HL-60/S4 (cell line): Measurements from ENCODE around the gene CD7.

Experiments
- in situ Hi-C: fragments of 300-500 bp; cut with MboI; formaldehyde crosslinking; loops from 2 replicates; pipeline ENCODE4 v1.14.3; 2022; ENCODE audit warnings: low sequenced_read_pairs

CD7 gene

GRCh38 chr17:82282239-82283207 is 34.9 kb downstream of the CD7 start:
- in situ Hi-C loops, result no loop called here

GRCh38 chr17:82281502-82282238 is 35.7 kb downstream of the CD7 start:
- in situ Hi-C loops, result no loop called here

GRCh38 chr17:82281076-82281475 is 36.3 kb downstream of the CD7 start:
- in situ Hi-C loops, result no loop called here

GRCh38 chr17:82280537-82280936 is 36.9 kb downstream of the CD7 start:
- in situ Hi-C loops, result no loop called here

- in situ Hi-C loops, result no loop called here
Observed at GRCh38 chr17:82278786-82279391, 38.5 kb downstream of the CD7 start.

GRCh38 chr17:82278308-82278707 is 39.1 kb downstream of the CD7 start:
- in situ Hi-C loops, result no loop called here

- in situ Hi-C loops, result no loop called here
Observed at GRCh38 chr17:82277851-82278250, 39.6 kb downstream of the CD7 start.

- in situ Hi-C loops, result no loop called here
Observed at GRCh38 chr17:82276938-82277337, 40.5 kb downstream of the CD7 start.

GRCh38 chr17:82275326-82275725 is 42.1 kb downstream of the CD7 start:
- in situ Hi-C loops, result no loop called here

- in situ Hi-C loops, result no loop called here
Observed at GRCh38 chr17:82274134-82275020, 43.0 kb downstream of the CD7 start.

- in situ Hi-C loops, result no loop called here
Observed at GRCh38 chr17:82273327-82274133, 43.9 kb downstream of the CD7 start, which contains the start of gene CSNK1D. TSS of gene CSNK1D (minus strand) at chr17:82273700. CDS start at chr17:82273381, 319 bp downstream.

GRCh38 chr17:82272495-82273326 is 44.7 kb downstream of the CD7 start:
- in situ Hi-C loops, result no loop called here

- in situ Hi-C loops, result no loop called here
Observed at GRCh38 chr17:82271401-82271800, 46.0 kb downstream of the CD7 start.

GRCh38 chr17:82270651-82271050 is 46.8 kb downstream of the CD7 start:
- in situ Hi-C loops, result no loop called here

- in situ Hi-C loops, result no loop called here
Observed at GRCh38 chr17:82269882-82270500, 47.4 kb downstream of the CD7 start.

- in situ Hi-C loops, result no loop called here
Observed at GRCh38 chr17:82269138-82269881, 48.1 kb downstream of the CD7 start.

- in situ Hi-C loops, result no loop called here
Observed at GRCh38 chr17:82267575-82268379, 49.6 kb downstream of the CD7 start.
